Nephron (organoid): ENCODE results near the gene MORF4L1.
A peak's percentile ranks its signal among the peaks of the same experiment; 100 is the strongest.
"Not testable (repeated sequence)": the region's sequence is repeated elsewhere in the genome, so short reads cannot be mapped to it uniquely, and the experiment has no call there.

Source experiments
- H3K27ac Mint-ChIP-seq, 3 experiments: 2 replicates each; pipeline ENCODE4 v1.8.0; 2020; ENCODE audit warnings: mixed read lengths in 3 of 3, mild to moderate bottlenecking in 2 of 3, moderate library complexity in 1 of 3
- H3K27me3 Mint-ChIP-seq: 2 replicates; pipeline ENCODE4 v1.8.0; 2021; ENCODE audit warnings: low read depth, mild to moderate bottlenecking, moderate library complexity, mixed read lengths
- H3K36me3 Mint-ChIP-seq: 2 replicates; pipeline ENCODE4 v1.8.0; 2020; ENCODE audit warnings: low read depth, mixed read lengths
- H3K4me1 Mint-ChIP-seq: 2 replicates; pipeline ENCODE4 v1.8.0; 2020; ENCODE audit warnings: mixed read lengths
- H3K4me3 Mint-ChIP-seq, 3 experiments: 2 replicates each; pipeline ENCODE4 v1.8.0; 2020; ENCODE audit warnings: mild to moderate bottlenecking in 3 of 3, mixed read lengths in 3 of 3, moderate library complexity in 2 of 3
- H3K9me3 Mint-ChIP-seq: 2 replicates; pipeline ENCODE4 v1.8.0; 2020; ENCODE audit warnings: mixed read lengths
- CTCF ChIP-seq, 3 experiments: fragments of 200-600 bp; sonication (generic); IDR thresholded peaks; one replicate each; pipeline ENCODE4 v1.5.0; 2021; ENCODE audit warnings: antibody characterized with exemption in 3 of 3; ENCODE audit not compliant: unreplicated experiment in 3 of 3

The MORF4L1 gene

DNA sequence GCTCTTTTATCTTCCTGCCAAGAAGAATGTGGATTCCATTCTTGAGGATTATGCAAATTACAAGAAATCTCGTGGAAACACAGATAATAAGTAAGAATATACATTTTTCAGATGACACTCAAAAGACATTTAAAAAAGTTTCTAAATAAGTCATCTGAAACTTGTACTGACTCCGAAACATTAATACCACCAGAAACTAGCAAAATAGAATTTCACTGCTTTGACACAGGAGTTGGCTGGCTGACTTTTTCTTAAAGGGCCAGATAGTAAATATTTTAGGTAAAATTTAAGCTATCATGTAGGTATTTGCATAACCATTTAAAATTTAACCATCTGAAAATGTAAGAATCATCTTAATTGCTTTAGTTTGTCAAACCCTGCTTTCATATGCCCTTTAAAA is 20.8 kb downstream of the MORF4L1 start:
- no peaks in the 10 kb centered on the region for H3K4me1 Mint-ChIP-seq
- H3K27me3 Mint-ChIP-seq, result no peaks in the 10 kb centered on the region
- no peaks in the 10 kb centered on the region for H3K9me3 Mint-ChIP-seq
- TF ChIP-seq CTCF (IDR thresholded peaks at IDR 0.05; ENCODE audit: unreplicated experiment in 3 of 3), result no peak
- H3K4me3 Mint-ChIP-seq, result no peak overlapping the region
- peaks cover 96% of the 10 kb centered on the region for H3K36me3 Mint-ChIP-seq
- H3K27ac Mint-ChIP-seq, result no peak overlapping the region

GRCh38 chr15:78895471-78895870 is 22.8 kb downstream of the MORF4L1 start:
- Mint-ChIP-seq H3K36me3 (peaks cover 95% of the 10 kb centered on the region), H3K9me3 (no peaks in the 10 kb centered on the region), H3K27me3 (no peaks in the 10 kb centered on the region), H3K4me1 (no peaks in the 10 kb centered on the region), H3K27ac (no peak overlapping the region), H3K4me3 (no peak overlapping the region)
- TF ChIP-seq CTCF (IDR thresholded peaks at IDR 0.05; ENCODE audit: unreplicated experiment in 3 of 3), result no peak

DNA sequence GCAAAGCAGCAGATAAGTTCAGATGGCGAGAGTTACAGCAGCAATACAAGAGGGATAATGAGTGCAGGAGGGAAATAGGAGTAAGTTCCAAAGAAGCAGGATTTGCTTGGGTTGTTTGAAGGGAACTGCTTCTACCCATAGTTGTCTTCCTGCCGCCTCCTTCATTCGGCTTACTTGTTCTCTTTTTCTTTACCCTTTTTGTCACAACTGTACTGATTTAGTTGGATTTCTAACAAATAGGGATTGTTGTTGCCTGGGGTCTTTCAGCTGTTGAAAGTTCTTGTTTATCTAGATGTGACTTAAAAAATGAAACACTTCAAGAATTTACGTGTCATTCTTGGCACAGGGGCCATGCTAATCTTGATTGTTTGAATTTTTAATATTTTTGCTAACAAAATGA is 25.9 kb downstream of the MORF4L1 start:
- H3K27ac Mint-ChIP-seq, result peak overlapping the region in 2 of 3 experiments; percentile 4 to 55
- no peaks in the 10 kb centered on the region for H3K9me3 Mint-ChIP-seq
- H3K4me3 Mint-ChIP-seq, result no peak overlapping the region

GRCh38 chr15:78900819-78901533 is 28.3 kb downstream of the MORF4L1 start:
- peaks cover 12% of the 10 kb centered on the region for H3K4me1 Mint-ChIP-seq
- H3K4me3 Mint-ChIP-seq, H3K9me3 Mint-ChIP-seq, H3K27ac Mint-ChIP-seq, H3K27me3 Mint-ChIP-seq: not testable (repeated sequence)
- H3K36me3 Mint-ChIP-seq, result peaks cover 89% of the 10 kb centered on the region

More for the DNA sequence above, 25.9 kb downstream of the MORF4L1 start:
- H3K27me3 Mint-ChIP-seq, result no peaks in the 10 kb centered on the region
- H3K4me1 Mint-ChIP-seq, result peaks cover 7% of the 10 kb centered on the region
- H3K36me3 Mint-ChIP-seq, result peaks cover 94% of the 10 kb centered on the region
- no peak for TF ChIP-seq CTCF (IDR thresholded peaks at IDR 0.05; ENCODE audit: unreplicated experiment in 3 of 3)

DNA sequence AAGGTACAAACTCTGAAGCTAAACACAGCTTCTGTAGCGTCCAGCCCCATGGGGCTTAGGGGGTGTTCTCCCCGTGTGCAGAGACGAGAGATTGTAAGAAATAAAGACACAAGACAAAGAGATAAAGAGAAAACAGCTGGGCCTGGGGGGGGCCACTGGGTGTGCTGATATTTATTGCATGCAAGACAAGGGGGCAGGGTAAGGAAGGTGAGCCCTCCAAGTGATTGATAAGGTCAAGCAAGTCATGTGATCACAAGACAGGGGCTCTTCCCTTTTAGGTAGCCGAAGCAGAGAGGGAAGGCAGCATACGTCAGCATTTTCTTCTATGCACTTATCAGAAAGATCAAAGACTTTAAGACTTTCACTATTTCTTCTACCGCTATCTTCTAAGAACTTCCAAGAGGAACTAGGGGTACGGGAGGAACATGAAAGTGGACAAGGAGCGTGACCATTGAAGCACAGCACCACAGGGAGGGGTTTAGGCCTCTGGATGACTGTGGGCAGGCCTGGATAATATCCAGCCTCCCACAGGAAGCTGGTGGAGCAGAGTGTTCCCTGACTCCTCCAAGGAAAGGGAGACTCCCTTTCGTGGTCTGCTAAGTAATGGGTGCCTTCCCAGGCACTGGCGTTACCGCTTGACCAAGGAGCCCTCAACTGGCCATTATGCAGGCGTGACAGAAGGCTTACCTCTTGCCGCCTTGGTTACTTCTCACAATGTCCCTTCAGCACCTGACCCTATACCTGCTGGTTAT is 29.8 kb downstream of the MORF4L1 start:
- not testable (repeated sequence) for H3K4me3 Mint-ChIP-seq, H3K9me3 Mint-ChIP-seq, H3K27me3 Mint-ChIP-seq
- H3K4me1 Mint-ChIP-seq, result peaks cover 23% of the 10 kb centered on the region
- peaks cover 89% of the 10 kb centered on the region for H3K36me3 Mint-ChIP-seq
- peak overlapping the region; percentile 54 to 82 (median 56) for H3K27ac Mint-ChIP-seq

DNA sequence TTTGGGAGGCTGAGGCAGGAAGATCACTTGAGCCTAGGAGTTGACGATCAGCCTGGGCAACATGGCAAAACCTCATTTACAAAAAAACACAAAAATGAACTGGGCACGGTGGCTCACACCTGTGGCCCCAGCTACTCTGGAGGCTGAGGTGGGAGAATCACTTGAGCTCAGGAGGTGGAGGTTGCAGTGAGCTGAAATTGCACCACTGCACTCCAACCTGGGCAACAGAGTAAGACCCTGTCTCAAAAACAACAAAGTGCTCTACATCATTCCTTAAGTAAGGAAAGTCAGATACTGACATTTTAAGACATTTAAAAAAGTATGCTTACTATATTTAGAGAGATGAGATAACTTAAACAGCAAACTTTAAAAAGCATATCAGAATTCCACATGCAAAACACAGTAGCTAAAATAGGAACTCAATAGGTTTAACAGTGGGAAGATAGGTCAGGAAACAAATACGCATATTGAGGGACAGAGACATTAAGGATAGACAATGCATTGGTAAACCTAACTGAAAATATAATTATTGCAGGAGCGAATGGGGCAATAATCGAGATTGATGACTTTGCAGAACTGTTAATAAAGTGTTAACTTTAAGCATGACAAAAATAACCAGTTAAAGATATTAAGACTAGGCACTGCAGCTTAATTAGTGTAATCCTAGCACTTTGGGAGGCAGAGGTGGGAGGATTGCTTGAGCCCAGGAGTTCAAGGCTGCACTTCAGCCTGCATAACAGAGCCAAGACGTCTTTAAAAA is 32.1 kb downstream of the MORF4L1 start:
- no peaks in the 10 kb centered on the region for H3K27me3 Mint-ChIP-seq
- peaks cover 31% of the 10 kb centered on the region for H3K4me1 Mint-ChIP-seq
- peaks cover 84% of the 10 kb centered on the region for H3K36me3 Mint-ChIP-seq
- H3K27ac Mint-ChIP-seq, result peak overlapping the region in 2 of 3 experiments; percentile 5 to 68
- no peak overlapping the region for H3K4me3 Mint-ChIP-seq
- no peak for TF ChIP-seq CTCF (IDR thresholded peaks at IDR 0.05; ENCODE audit: unreplicated experiment in 3 of 3)
- no peaks in the 10 kb centered on the region for H3K9me3 Mint-ChIP-seq
